ENCODE results near the gene FAM200A. TPM values are rescaled to one million over a fixed set of nuclear protein-coding genes. Genes with fewer than 3 reads are reported as not detected.
A peak's percentile ranks its signal among the peaks of the same experiment; 100 is the strongest.

Gene FAM200A
- total and polyA plus RNA-seq, 2 of the 8 experiments (the other 6 are each of a cell fraction or from before 2014, with no cell fraction given): 4.3 to 7.5 TPM

- TF ChIP-seq SRF (IDR thresholded peaks at IDR 0.05; ENCODE audit: low read depth, low read length): no peak
- TF ChIP-seq ASH2L (IDR thresholded peaks at IDR 0.05; ENCODE audit: low read length): peak; percentile 82
- TF ChIP-seq RAD21 (IDR thresholded peaks at IDR 0.05 in 1 of 2, conservative IDR thresholded peaks at IDR 0.05 in 1 of 2; ENCODE audit: low read depth in 2 of 2, low read length in 2 of 2): no peak
- no peak for TF ChIP-seq NANOG (IDR thresholded peaks at IDR 0.05; ENCODE audit: insufficient read depth, low read depth, low read length, poor library complexity, severe bottlenecking)
- peak; percentile 91 for TF ChIP-seq TAF7 (optimal IDR thresholded peaks at IDR 0.05; ENCODE audit: borderline replicate concordance, low read depth, low read length)
- TF ChIP-seq BRCA1 (IDR thresholded peaks at IDR 0.05; ENCODE audit: low read depth, low read length): no peak; the same call in 1 of the 2 replicates
- TF ChIP-seq KDM1A (IDR thresholded peaks at IDR 0.05; ENCODE audit: borderline replicate concordance, low read length): no peak
- TF ChIP-seq CBX8 (IDR thresholded peaks at IDR 0.05; ENCODE audit: borderline replicate concordance, low read depth, low read length): no peak
- no peak for TF ChIP-seq BCL11A (IDR thresholded peaks at IDR 0.05; ENCODE audit: low read depth in 2 of 2, low read length in 2 of 2)
- 0 out of 2 replicates have a peak, but pooled peaks have one; percentile 43 for TF ChIP-seq KDM5A (IDR thresholded peaks at IDR 0.05; ENCODE audit: low read length)
- 0 out of 2 replicates have a peak, but pooled peaks have one; percentile 25 for TF ChIP-seq GTF2F1 (IDR thresholded peaks at IDR 0.05; ENCODE audit: borderline replicate concordance, low read depth, low read length)
- peak; percentile 94 for TF ChIP-seq TBP (IDR thresholded peaks at IDR 0.05; ENCODE audit: low read depth, low read length)
- TF ChIP-seq, protein P1, sequence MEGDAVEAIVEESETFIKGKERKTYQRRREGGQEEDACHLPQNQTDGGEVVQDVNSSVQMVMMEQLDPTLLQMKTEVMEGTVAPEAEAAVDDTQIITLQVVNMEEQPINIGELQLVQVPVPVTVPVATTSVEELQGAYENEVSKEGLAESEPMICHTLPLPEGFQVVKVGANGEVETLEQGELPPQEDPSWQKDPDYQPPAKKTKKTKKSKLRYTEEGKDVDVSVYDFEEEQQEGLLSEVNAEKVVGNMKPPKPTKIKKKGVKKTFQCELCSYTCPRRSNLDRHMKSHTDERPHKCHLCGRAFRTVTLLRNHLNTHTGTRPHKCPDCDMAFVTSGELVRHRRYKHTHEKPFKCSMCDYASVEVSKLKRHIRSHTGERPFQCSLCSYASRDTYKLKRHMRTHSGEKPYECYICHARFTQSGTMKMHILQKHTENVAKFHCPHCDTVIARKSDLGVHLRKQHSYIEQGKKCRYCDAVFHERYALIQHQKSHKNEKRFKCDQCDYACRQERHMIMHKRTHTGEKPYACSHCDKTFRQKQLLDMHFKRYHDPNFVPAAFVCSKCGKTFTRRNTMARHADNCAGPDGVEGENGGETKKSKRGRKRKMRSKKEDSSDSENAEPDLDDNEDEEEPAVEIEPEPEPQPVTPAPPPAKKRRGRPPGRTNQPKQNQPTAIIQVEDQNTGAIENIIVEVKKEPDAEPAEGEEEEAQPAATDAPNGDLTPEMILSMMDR (IDR thresholded peaks at IDR 0.05; ENCODE audit: control extremely low read depth in 1 of 3, insufficient read depth in 1 of 3, low read depth in 1 of 3, low read length in 3 of 3): no peak
- no peak for TF ChIP-seq ATF3 (IDR thresholded peaks at IDR 0.05; ENCODE audit: insufficient read depth, low read depth, low read length)
- TF ChIP-seq HDAC6 (IDR thresholded peaks at IDR 0.05; ENCODE audit: low read depth, low read length): no peak
- peak; percentile 99 for TF ChIP-seq SP2 (IDR thresholded peaks at IDR 0.05; ENCODE audit: low read length)
- no peak for TF ChIP-seq TEAD4 (IDR thresholded peaks at IDR 0.05; ENCODE audit: low read depth, low read length)
- TF ChIP-seq JUN (IDR thresholded peaks at IDR 0.05; ENCODE audit: low read depth, low read length): no peak
Measured at GRCh38 chr7:99504603-99505323, 47.2 kb downstream of the FAM200A start, which contains the start of gene ZKSCAN5 (continued).

Data from H1 (cell line).